Measurements from ENCODE around the gene CDHR3. TPM values are rescaled to one million over a fixed set of nuclear protein-coding genes. Genes with fewer than 3 reads are reported as not detected.
"Not testable (repeated sequence)": the region's sequence is repeated elsewhere in the genome, so short reads cannot be mapped to it uniquely, and the experiment has no call there.

Gene CDHR3
- total and polyA plus RNA-seq, 5 experiments from 2014 or later: 0.63 to 6.0 (median 2.0) TPM

- ATAC-seq (no peak), DNase-seq (no peak)
- peak overlapping the region in 1 of 10 donors; percentile 24 for H3K27ac Mint-ChIP-seq
- peaks cover 0 to 2% (median 0%) of the 10 kb centered on the region in 5 donors for H3K27me3 Mint-ChIP-seq
- POLR2A ChIA-PET: no interaction called here
- peaks cover 0 to 32% (median 18%) of the 10 kb centered on the region in 9 donors for H3K9me3 Mint-ChIP-seq
- H3K36me3 Mint-ChIP-seq: peaks cover 0 to 15% (median 10%) of the 10 kb centered on the region in 3 donors
- peaks cover 12 to 27% (median 18%) of the 10 kb centered on the region in 4 donors for H3K4me1 Mint-ChIP-seq
- H3K4me3 Mint-ChIP-seq: no peak overlapping the region
Observed at GRCh38 chr7:106006906-106007305, 43.8 kb downstream of the CDHR3 start.

- not testable (repeated sequence) for H3K27me3 Mint-ChIP-seq, ATAC-seq, DNase-seq, H3K4me3 Mint-ChIP-seq
- Mint-ChIP-seq H3K36me3 (peaks cover 0 to 15% (median 10%) of the 10 kb centered on the region in 3 donors), H3K4me1 (peaks cover 18 to 36% (median 26%) of the 10 kb centered on the region in 4 donors), H3K9me3 (peaks cover 0 to 32% (median 18%) of the 10 kb centered on the region in 9 donors), H3K27ac (peak overlapping the region in 4 of 10 donors; percentile 34 to 61 (median 55))
- POLR2A ChIA-PET: interaction anchor here (0.8 kb wide), 1 partner anchor 247 kb away, joined by 3 read pairs; no protein-coding TSS in a partner anchor
Observed at GRCh38 chr7:106007796-106008195, 44.7 kb downstream of the CDHR3 start.

- Mint-ChIP-seq H3K9me3 (peaks cover 0 to 32% (median 18%) of the 10 kb centered on the region in 9 donors), H3K27ac (peak overlapping the region in 7 of 10 donors; percentile 27 to 87 (median 78)), H3K36me3 (peaks cover 0 to 15% (median 10%) of the 10 kb centered on the region in 3 donors), H3K4me1 (peaks cover 18 to 42% (median 33%) of the 10 kb centered on the region in 4 donors), H3K4me3 (peak overlapping the region in 8 of 10 donors; percentile 30 to 76 (median 45)), H3K27me3 (peaks cover 0 to 2% (median 0%) of the 10 kb centered on the region in 5 donors)
- peak; percentile 63 to 83 (median 76) for DNase-seq
- peak; percentile 96 to 97 for ATAC-seq
- POLR2A ChIA-PET: interaction anchor here (1.1 kb wide), 1 partner anchor 12 kb away, joined by 4 read pairs; no protein-coding TSS in a partner anchor
Observed at GRCh38 chr7:106009503-106010226, 46.6 kb downstream of the CDHR3 start.

- DNase-seq (no peak), ATAC-seq (no peak)
- H3K27me3 Mint-ChIP-seq: peaks cover 0 to 2% (median 0%) of the 10 kb centered on the region in 5 donors
- peak overlapping the region in 5 of 10 donors; percentile 15 to 80 (median 53) for H3K27ac Mint-ChIP-seq
- POLR2A ChIA-PET: interaction anchor here (0.6 to 1.7 kb wide), 2 partner anchors 12 to 247 kb away, joined by 3 to 8 read pairs; no protein-coding TSS in a partner anchor
- H3K9me3 Mint-ChIP-seq: peaks cover 0 to 30% (median 16%) of the 10 kb centered on the region in 9 donors
- no peak overlapping the region for H3K4me3 Mint-ChIP-seq
- H3K36me3 Mint-ChIP-seq: peaks cover 0 to 15% (median 10%) of the 10 kb centered on the region in 3 donors
- peaks cover 19 to 49% (median 40%) of the 10 kb centered on the region in 4 donors for H3K4me1 Mint-ChIP-seq
Observed at GRCh38 chr7:106010331-106010730, 47.3 kb downstream of the CDHR3 start.

DNA sequence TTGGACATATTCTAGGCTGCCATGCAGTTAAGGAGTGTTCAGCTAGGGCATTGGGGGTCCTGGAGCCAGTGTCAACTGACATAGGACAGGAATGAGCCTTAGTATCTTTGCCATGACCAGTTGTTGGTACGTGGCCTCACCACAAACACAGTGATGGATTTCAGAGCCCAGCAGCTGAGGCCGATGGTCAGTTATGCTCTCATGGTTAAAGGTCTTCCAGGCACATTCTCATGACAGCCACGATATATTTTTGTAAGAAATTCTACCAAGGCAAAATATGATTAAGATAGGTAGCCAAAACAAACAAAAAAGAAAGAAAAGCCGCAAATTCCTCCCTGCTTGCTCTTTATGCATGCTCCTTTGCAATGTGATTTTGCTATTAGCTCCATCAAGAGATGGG, 47.8 kb downstream of the CDHR3 start:
- Mint-ChIP-seq H3K4me3 (no peak overlapping the region), H3K9me3 (peaks cover 0 to 25% (median 11%) of the 10 kb centered on the region in 9 donors), H3K27ac (peak overlapping the region in 4 of 10 donors; percentile 14 to 53 (median 16)), H3K27me3 (peaks cover 0 to 6% (median 0%) of the 10 kb centered on the region in 5 donors), H3K36me3 (peaks cover 0 to 12% (median 8%) of the 10 kb centered on the region in 3 donors), H3K4me1 (peaks cover 22 to 54% (median 45%) of the 10 kb centered on the region in 4 donors)
- ATAC-seq (no peak), DNase-seq (no peak)
- POLR2A ChIA-PET: interaction anchor here (0.6 to 1.7 kb wide), 2 partner anchors 12 to 247 kb away, joined by 3 to 8 read pairs; no protein-coding TSS in a partner anchor

GRCh38 chr7:106012184-106012583, 49.1 kb downstream of the CDHR3 start:
- peaks cover 26 to 59% (median 49%) of the 10 kb centered on the region in 4 donors for H3K4me1 Mint-ChIP-seq
- peak overlapping the region in 7 of 10 donors; percentile 5 to 91 (median 41) for H3K27ac Mint-ChIP-seq
- peak overlapping the region in 7 of 10 donors; percentile 0 to 72 (median 27) for H3K4me3 Mint-ChIP-seq
- H3K36me3 Mint-ChIP-seq: peaks cover 0 to 7% (median 6%) of the 10 kb centered on the region in 3 donors
- peaks cover 0 to 6% (median 0%) of the 10 kb centered on the region in 5 donors for H3K27me3 Mint-ChIP-seq
- DNase-seq (no peak), ATAC-seq (no peak)
- peaks cover 0 to 15% (median 7%) of the 10 kb centered on the region in 9 donors for H3K9me3 Mint-ChIP-seq
- POLR2A ChIA-PET: interaction anchor here (1.0 to 2.7 kb wide), 3 partner anchors 10 to 30 kb away, joined by 5 to 11 read pairs (median 8); no protein-coding TSS in a partner anchor

- H3K36me3 Mint-ChIP-seq: no peaks in the 10 kb centered on the region
- H3K27ac Mint-ChIP-seq: peak overlapping the region in 3 of 10 donors; percentile 58 to 89 (median 78)
- DNase-seq: no peak
- no peak for ATAC-seq
- POLR2A ChIA-PET: interaction anchor here (1.0 to 2.7 kb wide), 2 partner anchors 9 to 29 kb away, joined by 5 to 11 read pairs; no protein-coding TSS in a partner anchor
- no peak overlapping the region for H3K4me3 Mint-ChIP-seq
- H3K4me1 Mint-ChIP-seq: peaks cover 28 to 62% (median 52%) of the 10 kb centered on the region in 4 donors
- H3K27me3 Mint-ChIP-seq: peaks cover 0 to 6% (median 0%) of the 10 kb centered on the region in 5 donors
- peaks cover 0 to 7% (median 0%) of the 10 kb centered on the region in 9 donors for H3K9me3 Mint-ChIP-seq
Observed at GRCh38 chr7:106012935-106013439, 49.9 kb downstream of the CDHR3 start.

DNA sequence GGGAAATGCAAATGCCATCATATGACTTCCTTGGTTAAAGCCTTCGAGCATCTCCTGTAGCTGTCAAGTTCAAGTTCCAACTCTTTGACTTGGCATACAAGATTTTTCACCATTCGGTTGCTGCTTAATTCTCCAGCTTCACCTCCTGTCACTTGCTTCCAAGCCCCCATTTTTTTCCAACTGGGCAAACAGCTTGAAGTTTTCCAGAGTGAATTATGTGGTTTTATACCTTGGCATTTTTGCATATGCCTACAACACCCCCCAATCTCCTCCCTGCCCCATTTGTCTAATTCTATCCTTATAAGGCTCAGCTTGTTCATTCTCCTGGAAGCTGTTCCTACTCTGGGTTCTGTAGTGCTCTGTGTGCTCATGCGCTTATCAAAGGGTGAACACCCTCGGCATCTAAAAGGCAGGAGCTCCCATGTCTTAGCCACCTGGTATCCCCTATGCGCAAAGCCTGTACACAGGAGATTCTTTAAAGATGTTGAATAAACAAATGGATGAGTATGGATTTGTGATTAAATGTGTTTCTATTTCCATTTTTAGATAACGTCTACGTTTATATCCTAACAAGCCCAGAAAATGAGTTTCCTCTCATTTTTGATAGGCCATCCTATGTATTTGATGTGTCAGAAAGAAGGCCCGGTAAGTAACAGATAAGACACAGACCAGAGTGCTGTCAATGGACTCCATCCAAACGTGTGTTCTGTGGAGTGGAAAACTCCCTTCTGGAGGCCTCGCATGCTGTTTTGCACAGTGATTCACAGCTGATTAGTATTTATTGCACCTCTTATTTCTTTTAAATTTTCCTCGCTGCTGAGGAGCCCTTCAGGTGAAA, 52.5 kb downstream of the CDHR3 start:
- Mint-ChIP-seq H3K27me3 (peaks cover 0 to 4% (median 0%) of the 10 kb centered on the region in 5 donors), H3K36me3 (no peaks in the 10 kb centered on the region), H3K4me1 (peaks cover 21 to 60% (median 55%) of the 10 kb centered on the region in 4 donors), H3K9me3 (peaks cover 0 to 1% (median 0%) of the 10 kb centered on the region in 9 donors), H3K4me3 (peak overlapping the region in 2 of 10 donors; percentile 21 to 26), H3K27ac (peak overlapping the region in 3 of 10 donors; percentile 49 to 85 (median 68))
- ATAC-seq (no peak), DNase-seq (no peak)
- POLR2A ChIA-PET: interaction anchor here (0.5 to 2.5 kb wide), 3 partner anchors 12 to 663 kb away, joined by 3 to 16 read pairs (median 3); no protein-coding TSS in a partner anchor

- no peak for ATAC-seq
- POLR2A ChIA-PET: interaction anchor here (2.5 kb wide), 1 partner anchor 11 kb away, joined by 16 read pairs; no protein-coding TSS in a partner anchor
- peaks cover 20 to 64% (median 59%) of the 10 kb centered on the region in 4 donors for H3K4me1 Mint-ChIP-seq
- peak overlapping the region in 2 of 10 donors; percentile 33 to 57 for H3K4me3 Mint-ChIP-seq
- H3K27ac Mint-ChIP-seq: peak overlapping the region in 2 of 10 donors; percentile 49 to 66
- no peaks in the 10 kb centered on the region for H3K36me3 Mint-ChIP-seq
- H3K27me3 Mint-ChIP-seq: peaks cover 0 to 3% (median 0%) of the 10 kb centered on the region in 5 donors
- peaks cover 0 to 1% (median 0%) of the 10 kb centered on the region in 9 donors for H3K9me3 Mint-ChIP-seq
- DNase-seq: no peak
Observed at GRCh38 chr7:106016331-106016730, 53.3 kb downstream of the CDHR3 start.

GRCh38 chr7:106017657-106018056, 54.6 kb downstream of the CDHR3 start:
- no peak for ATAC-seq

More at GRCh38 chr7:106017657-106018056, 54.6 kb downstream of the CDHR3 start:
- H3K27me3 Mint-ChIP-seq: peaks cover 0 to 4% (median 0%) of the 10 kb centered on the region in 5 donors
- peaks cover 0 to 1% (median 0%) of the 10 kb centered on the region in 9 donors for H3K9me3 Mint-ChIP-seq
- H3K27ac Mint-ChIP-seq: peak overlapping the region in 1 of 10 donors; percentile 53
- H3K4me3 Mint-ChIP-seq: no peak overlapping the region
- POLR2A ChIA-PET: interaction anchor here (1.4 kb wide), 1 partner anchor 9 kb away, joined by 3 read pairs; no protein-coding TSS in a partner anchor
- no peaks in the 10 kb centered on the region for H3K36me3 Mint-ChIP-seq
- no peak for DNase-seq
- peaks cover 16 to 67% (median 63%) of the 10 kb centered on the region in 4 donors for H3K4me1 Mint-ChIP-seq

Data from naive thymus-derived CD8-positive, alpha-beta T cell (primary cell).